Panc1 (cell line): ENCODE measurements around the gene PARD3.

Experiments
- POLR2AphosphoS5 ChIP-seq: IDR thresholded peaks from 2 replicates; pipeline ENCODE4 v1.6.1; 2012; ENCODE audit warnings: mild to moderate bottlenecking, low read depth, low read length, moderate library complexity
- SIN3A ChIP-seq: IDR thresholded peaks from 2 replicates; pipeline ENCODE4 v1.6.1; 2012; ENCODE audit warnings: low read depth, mild to moderate bottlenecking, low read length, moderate library complexity, borderline replicate concordance; ENCODE audit not compliant: insufficient read depth
- TCF7L2 ChIP-seq: IDR thresholded peaks from 2 replicates; pipeline ENCODE4 v1.6.1; 2011; ENCODE audit warnings: mild to moderate bottlenecking, low read depth, low read length, inconsistent platforms
- TF ChIP-seq, protein P1 (sequence below), 2 experiments: IDR thresholded peaks; 2 replicates each; pipeline ENCODE4 v1.6.1; 2011 to 2012; ENCODE audit warnings: low read depth in 2 of 2, control low read depth in 1 of 2, low read length in 1 of 2, mild to moderate bottlenecking in 1 of 2, moderate library complexity in 1 of 2; ENCODE audit not compliant: insufficient read depth in 1 of 2
- TF ChIP-seq, protein P2 (sequence below): fragments of 450-650 bp; IDR thresholded peaks from 2 replicates; pipeline ENCODE4 v1.5.1; 2017; ENCODE audit warnings: mild to moderate bottlenecking

DNA sequence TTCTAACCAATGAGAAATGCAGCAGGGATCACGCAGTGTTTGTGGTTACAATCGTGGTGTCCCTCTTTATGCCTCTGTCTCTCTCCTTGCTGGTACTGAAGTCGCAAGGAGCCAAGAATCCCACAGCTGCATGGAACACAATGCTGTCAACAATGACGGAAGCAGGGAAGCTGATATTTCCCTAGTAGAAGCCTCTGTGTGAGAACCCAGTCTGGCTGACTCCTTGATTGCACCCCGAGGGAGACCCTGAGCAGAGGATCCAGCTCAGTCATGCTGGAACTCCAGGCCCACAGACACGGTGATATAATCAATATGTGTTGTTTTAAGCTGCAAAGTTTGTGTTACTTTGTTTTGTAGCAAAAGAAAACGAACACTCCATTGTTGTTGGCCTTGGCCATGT is 677.9 kb downstream of the PARD3 start:
- TF ChIP-seq, protein P1, sequence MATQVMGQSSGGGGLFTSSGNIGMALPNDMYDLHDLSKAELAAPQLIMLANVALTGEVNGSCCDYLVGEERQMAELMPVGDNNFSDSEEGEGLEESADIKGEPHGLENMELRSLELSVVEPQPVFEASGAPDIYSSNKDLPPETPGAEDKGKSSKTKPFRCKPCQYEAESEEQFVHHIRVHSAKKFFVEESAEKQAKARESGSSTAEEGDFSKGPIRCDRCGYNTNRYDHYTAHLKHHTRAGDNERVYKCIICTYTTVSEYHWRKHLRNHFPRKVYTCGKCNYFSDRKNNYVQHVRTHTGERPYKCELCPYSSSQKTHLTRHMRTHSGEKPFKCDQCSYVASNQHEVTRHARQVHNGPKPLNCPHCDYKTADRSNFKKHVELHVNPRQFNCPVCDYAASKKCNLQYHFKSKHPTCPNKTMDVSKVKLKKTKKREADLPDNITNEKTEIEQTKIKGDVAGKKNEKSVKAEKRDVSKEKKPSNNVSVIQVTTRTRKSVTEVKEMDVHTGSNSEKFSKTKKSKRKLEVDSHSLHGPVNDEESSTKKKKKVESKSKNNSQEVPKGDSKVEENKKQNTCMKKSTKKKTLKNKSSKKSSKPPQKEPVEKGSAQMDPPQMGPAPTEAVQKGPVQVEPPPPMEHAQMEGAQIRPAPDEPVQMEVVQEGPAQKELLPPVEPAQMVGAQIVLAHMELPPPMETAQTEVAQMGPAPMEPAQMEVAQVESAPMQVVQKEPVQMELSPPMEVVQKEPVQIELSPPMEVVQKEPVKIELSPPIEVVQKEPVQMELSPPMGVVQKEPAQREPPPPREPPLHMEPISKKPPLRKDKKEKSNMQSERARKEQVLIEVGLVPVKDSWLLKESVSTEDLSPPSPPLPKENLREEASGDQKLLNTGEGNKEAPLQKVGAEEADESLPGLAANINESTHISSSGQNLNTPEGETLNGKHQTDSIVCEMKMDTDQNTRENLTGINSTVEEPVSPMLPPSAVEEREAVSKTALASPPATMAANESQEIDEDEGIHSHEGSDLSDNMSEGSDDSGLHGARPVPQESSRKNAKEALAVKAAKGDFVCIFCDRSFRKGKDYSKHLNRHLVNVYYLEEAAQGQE (IDR thresholded peaks at IDR 0.05; ENCODE audit: insufficient read depth in 1 of 2, low read depth in 2 of 2, low read length in 1 of 2): no peak
- TF ChIP-seq, protein P2, sequence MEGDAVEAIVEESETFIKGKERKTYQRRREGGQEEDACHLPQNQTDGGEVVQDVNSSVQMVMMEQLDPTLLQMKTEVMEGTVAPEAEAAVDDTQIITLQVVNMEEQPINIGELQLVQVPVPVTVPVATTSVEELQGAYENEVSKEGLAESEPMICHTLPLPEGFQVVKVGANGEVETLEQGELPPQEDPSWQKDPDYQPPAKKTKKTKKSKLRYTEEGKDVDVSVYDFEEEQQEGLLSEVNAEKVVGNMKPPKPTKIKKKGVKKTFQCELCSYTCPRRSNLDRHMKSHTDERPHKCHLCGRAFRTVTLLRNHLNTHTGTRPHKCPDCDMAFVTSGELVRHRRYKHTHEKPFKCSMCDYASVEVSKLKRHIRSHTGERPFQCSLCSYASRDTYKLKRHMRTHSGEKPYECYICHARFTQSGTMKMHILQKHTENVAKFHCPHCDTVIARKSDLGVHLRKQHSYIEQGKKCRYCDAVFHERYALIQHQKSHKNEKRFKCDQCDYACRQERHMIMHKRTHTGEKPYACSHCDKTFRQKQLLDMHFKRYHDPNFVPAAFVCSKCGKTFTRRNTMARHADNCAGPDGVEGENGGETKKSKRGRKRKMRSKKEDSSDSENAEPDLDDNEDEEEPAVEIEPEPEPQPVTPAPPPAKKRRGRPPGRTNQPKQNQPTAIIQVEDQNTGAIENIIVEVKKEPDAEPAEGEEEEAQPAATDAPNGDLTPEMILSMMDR: no peak
- no peak for TF ChIP-seq POLR2AphosphoS5
- TF ChIP-seq TCF7L2: no peak
- TF ChIP-seq SIN3A: no peak
